ENCODE results near the gene FAM83G.

DNA sequence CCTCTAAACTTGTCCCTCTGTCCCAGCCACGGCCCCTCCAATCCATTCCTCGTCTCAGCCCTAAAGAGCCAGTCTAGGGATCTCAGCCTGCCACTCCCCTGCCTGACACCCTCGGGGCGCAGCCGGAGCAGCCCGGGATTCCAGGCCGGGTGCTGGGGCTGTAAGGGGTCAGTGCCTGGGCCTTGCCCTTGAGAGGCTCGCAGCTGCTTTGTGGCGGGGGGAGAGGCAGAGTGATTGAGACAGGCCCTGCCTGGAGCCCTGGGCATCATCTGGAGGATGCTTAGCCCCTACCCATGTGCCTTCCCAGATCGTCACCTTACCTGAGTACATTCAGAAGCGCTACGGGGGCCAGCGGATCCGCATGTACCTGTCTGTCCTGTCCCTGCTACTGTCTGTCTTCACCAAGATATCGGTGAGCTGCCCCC, 44.3 kb downstream of the FAM83G start:
- TF ChIP-seq POLR2AphosphoS5 (IDR thresholded peaks at IDR 0.05; ENCODE audit: insufficient read depth, low read depth, low read length) (no peak), POLR2A (IDR thresholded peaks at IDR 0.05; ENCODE audit: low read depth, low read length) (no peak), EZH2 (IDR thresholded peaks at IDR 0.05; ENCODE audit: borderline replicate concordance, low read depth, low read length, severe bottlenecking) (no peak), FOS (IDR thresholded peaks at IDR 0.05; ENCODE audit: borderline replicate concordance, insufficient read depth, low read length) (no peak), CTCF (IDR thresholded peaks at IDR 0.05; ENCODE audit: extremely low read depth in 1 of 2, insufficient read depth in 1 of 2, low read depth in 1 of 2, low read length in 2 of 2) (no peak), JUN (IDR thresholded peaks at IDR 0.05; ENCODE audit: borderline replicate concordance, insufficient read depth, insufficient read length, low read depth) (no peak), GATA2 (IDR thresholded peaks at IDR 0.05; ENCODE audit: insufficient read depth, insufficient read length, low read depth, low read length) (no peak)
- TF ChIP-seq, protein P1, sequence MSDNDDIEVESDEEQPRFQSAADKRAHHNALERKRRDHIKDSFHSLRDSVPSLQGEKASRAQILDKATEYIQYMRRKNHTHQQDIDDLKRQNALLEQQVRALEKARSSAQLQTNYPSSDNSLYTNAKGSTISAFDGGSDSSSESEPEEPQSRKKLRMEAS (IDR thresholded peaks at IDR 0.05; ENCODE audit: insufficient read depth, insufficient read length) = no peak

Measured in endothelial cell of umbilical vein (primary cell).